ENCODE results near the gene PCNX4. TPM values are rescaled to one million over a fixed set of nuclear protein-coding genes. Genes with fewer than 3 reads are reported as not detected.
A peak's percentile ranks its signal among the peaks of the same experiment; 100 is the strongest.

The PCNX4 gene
- total RNA-seq, 1 donor from 2014 or later: 39.8 TPM

DNA sequence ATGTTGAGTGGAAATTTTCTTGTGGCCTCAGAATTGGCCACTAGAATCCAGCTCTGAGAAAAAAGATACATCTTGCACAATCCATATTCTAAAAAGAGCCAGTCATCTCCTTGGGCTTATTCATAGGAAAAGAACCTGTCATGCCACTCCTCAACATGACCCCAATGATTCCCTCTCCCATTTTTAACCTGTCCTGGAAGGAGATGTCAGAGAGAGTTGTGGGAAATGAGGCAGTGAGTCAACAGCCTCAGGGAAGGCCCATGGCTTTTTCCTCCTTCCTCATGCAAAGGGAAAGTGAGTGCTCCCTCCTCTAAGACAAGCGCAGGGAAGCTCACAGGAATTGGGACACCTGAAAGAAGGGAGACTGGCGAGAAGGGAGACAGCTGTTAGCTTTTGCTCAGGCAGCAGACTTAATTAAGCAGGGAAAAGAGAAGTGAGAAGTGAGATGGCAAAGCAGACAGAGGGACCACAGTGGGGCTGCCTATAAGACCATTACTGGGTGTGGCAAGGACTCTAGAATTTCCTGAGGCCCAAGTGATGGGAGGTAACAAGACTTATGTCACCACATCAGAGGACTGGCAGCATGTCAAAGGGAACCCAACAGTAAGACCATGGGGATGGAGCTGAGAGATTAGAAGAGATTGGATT lies 83.7 kb downstream of the PCNX4 start:
- H3K36me3 ChIP-seq (ENCODE audit: control insufficient read depth, insufficient read depth, low read length): no peaks in the 10 kb centered on the region
- peak; percentile 75 for FAIRE-seq
- TF ChIP-seq, protein P1, sequence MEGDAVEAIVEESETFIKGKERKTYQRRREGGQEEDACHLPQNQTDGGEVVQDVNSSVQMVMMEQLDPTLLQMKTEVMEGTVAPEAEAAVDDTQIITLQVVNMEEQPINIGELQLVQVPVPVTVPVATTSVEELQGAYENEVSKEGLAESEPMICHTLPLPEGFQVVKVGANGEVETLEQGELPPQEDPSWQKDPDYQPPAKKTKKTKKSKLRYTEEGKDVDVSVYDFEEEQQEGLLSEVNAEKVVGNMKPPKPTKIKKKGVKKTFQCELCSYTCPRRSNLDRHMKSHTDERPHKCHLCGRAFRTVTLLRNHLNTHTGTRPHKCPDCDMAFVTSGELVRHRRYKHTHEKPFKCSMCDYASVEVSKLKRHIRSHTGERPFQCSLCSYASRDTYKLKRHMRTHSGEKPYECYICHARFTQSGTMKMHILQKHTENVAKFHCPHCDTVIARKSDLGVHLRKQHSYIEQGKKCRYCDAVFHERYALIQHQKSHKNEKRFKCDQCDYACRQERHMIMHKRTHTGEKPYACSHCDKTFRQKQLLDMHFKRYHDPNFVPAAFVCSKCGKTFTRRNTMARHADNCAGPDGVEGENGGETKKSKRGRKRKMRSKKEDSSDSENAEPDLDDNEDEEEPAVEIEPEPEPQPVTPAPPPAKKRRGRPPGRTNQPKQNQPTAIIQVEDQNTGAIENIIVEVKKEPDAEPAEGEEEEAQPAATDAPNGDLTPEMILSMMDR (IDR thresholded peaks at IDR 0.05; ENCODE audit: insufficient read depth, low read length, severe bottlenecking): no peak
- no peak overlapping the region for H3K4me3 ChIP-seq (ENCODE audit: low read depth, low read length)
- peak; percentile 90 for DNase-seq (ENCODE audit: low read depth)
- no peaks in the 10 kb centered on the region for H3K27me3 ChIP-seq (ENCODE audit: control insufficient read depth, insufficient read depth, low read length)

GRCh38 chr14:60178164-60178563 lies 86.4 kb downstream of the PCNX4 start:
- no peak for FAIRE-seq
- TF ChIP-seq, protein P1 (IDR thresholded peaks at IDR 0.05; ENCODE audit: insufficient read depth, low read length, severe bottlenecking): no peak

DNA sequence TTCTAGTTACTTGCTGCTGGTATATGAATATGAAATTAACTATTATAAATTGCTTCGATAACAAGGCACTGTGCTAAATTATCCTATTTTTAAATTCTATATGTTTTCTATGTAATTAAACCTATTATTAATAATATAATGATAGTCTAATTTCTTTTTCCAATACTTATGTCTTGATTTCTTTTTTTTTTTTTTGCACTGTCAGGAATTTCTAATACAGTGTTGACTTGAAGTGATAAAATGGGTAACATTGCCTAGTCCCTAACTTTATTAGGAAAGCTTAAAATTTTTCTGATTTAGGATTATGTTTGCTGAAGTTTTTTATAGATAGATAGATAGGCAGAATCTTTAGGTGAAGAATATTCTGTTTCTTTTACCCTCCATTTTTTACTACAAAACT lies 87.1 kb downstream of the PCNX4 start:
- FAIRE-seq: no peak
- TF ChIP-seq, protein P1 (IDR thresholded peaks at IDR 0.05; ENCODE audit: insufficient read depth, low read length, severe bottlenecking): no peak
- Histone ChIP-seq H3K27me3 (ENCODE audit: control insufficient read depth, insufficient read depth, low read length) (no peaks in the 10 kb centered on the region), H3K36me3 (ENCODE audit: control insufficient read depth, insufficient read depth, low read length) (no peaks in the 10 kb centered on the region), H3K4me3 (ENCODE audit: low read depth, low read length) (no peak overlapping the region)
- DNase-seq (ENCODE audit: low read depth): no peak

More at GRCh38 chr14:60178164-60178563, 86.4 kb downstream of the PCNX4 start:
- DNase-seq (ENCODE audit: low read depth): no peak
- Histone ChIP-seq H3K27me3 (ENCODE audit: control insufficient read depth, insufficient read depth, low read length) (no peaks in the 10 kb centered on the region), H3K4me3 (ENCODE audit: low read depth, low read length) (no peak overlapping the region), H3K36me3 (ENCODE audit: control insufficient read depth, insufficient read depth, low read length) (no peaks in the 10 kb centered on the region)

- Histone ChIP-seq H3K27me3 (ENCODE audit: control insufficient read depth, insufficient read depth, low read length) (no peaks in the 10 kb centered on the region), H3K36me3 (ENCODE audit: control insufficient read depth, insufficient read depth, low read length) (no peaks in the 10 kb centered on the region), H3K4me3 (ENCODE audit: low read depth, low read length) (no peak overlapping the region)
- FAIRE-seq (peak; percentile 50), DNase-seq (ENCODE audit: low read depth) (peak; percentile 99)
- TF ChIP-seq, protein P1 (IDR thresholded peaks at IDR 0.05; ENCODE audit: insufficient read depth, low read length, severe bottlenecking): no peak
Measured at GRCh38 chr14:60179431-60179869, 87.7 kb downstream of the PCNX4 start.

DNA sequence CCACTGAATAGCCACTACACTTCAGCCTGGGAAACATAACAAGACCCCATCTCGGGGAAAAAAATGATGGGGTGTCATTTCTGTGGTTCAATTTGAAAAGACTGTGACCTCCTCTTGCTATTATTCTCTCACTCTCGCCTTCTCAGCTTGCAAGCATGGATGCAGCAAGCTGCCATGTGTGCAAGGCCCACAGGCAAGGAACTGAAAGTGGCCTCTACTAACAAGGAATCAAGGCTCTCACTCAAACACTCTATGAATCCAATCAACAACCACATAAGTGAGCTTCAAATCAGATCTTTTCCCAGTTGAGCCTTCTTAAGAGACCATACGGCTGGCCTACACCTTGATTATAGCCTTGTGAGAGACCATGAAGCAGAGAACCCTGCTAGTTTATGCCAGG lies 91.4 kb downstream of the PCNX4 start:
- Histone ChIP-seq H3K4me3 (ENCODE audit: low read depth, low read length) (no peak overlapping the region), H3K27me3 (ENCODE audit: control insufficient read depth, insufficient read depth, low read length) (no peaks in the 10 kb centered on the region), H3K36me3 (ENCODE audit: control insufficient read depth, insufficient read depth, low read length) (no peaks in the 10 kb centered on the region)
- FAIRE-seq (no peak), DNase-seq (ENCODE audit: low read depth) (no peak)
- TF ChIP-seq, protein P1 (IDR thresholded peaks at IDR 0.05; ENCODE audit: insufficient read depth, low read length, severe bottlenecking): no peak

DNA sequence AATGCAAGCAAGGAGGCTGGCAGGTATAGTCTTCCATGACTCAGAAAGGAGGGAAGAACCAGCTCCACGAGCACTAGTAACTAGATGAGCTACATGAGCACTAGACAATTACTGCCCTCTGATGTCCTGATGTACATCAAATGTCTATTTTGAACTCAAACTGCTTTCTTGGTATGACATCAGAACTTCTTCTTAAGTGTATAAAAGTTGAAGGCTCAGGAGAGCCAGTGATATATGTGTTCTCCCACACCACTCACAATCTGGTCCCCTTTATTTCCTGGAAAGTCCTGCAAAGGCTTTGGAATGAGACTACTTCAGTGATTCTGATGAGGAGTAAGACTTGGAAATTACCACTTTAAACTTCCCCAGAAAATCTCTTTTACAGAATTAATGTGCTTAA lies 92.0 kb downstream of the PCNX4 start:
- TF ChIP-seq, protein P1 (IDR thresholded peaks at IDR 0.05; ENCODE audit: insufficient read depth, low read length, severe bottlenecking): no peak
- peak overlapping the region; percentile 17 for H3K4me3 ChIP-seq (ENCODE audit: low read depth, low read length)
- no peaks in the 10 kb centered on the region for H3K36me3 ChIP-seq (ENCODE audit: control insufficient read depth, insufficient read depth, low read length)
- H3K27me3 ChIP-seq (ENCODE audit: control insufficient read depth, insufficient read depth, low read length): no peaks in the 10 kb centered on the region
- no peak for FAIRE-seq
- peak; percentile 72 for DNase-seq (ENCODE audit: low read depth)
